Mammary epithelial cell (primary cell): ENCODE data around the gene PDRG1.

Experiments
- EZH2 ChIP-seq: IDR thresholded peaks from 2 replicates; pipeline ENCODE4 v1.6.1; 2012; ENCODE audit warnings: low read length, inconsistent platforms, borderline replicate concordance
- TF ChIP-seq, protein P1 (sequence below), 2 donors: IDR thresholded peaks in 1 of 2; conservative IDR thresholded peaks in 1 of 2; 2 replicates each; pipeline ENCODE4 v1.5.1; 2011 to 2012; ENCODE audit warnings: inconsistent platforms in 2 of 2, low read length in 2 of 2, mild to moderate bottlenecking in 2 of 2, control low read depth in 1 of 2, low read depth in 1 of 2; ENCODE audit not compliant: insufficient read depth in 1 of 2; ENCODE audit errors: extremely low read depth in 1 of 2

DNA sequence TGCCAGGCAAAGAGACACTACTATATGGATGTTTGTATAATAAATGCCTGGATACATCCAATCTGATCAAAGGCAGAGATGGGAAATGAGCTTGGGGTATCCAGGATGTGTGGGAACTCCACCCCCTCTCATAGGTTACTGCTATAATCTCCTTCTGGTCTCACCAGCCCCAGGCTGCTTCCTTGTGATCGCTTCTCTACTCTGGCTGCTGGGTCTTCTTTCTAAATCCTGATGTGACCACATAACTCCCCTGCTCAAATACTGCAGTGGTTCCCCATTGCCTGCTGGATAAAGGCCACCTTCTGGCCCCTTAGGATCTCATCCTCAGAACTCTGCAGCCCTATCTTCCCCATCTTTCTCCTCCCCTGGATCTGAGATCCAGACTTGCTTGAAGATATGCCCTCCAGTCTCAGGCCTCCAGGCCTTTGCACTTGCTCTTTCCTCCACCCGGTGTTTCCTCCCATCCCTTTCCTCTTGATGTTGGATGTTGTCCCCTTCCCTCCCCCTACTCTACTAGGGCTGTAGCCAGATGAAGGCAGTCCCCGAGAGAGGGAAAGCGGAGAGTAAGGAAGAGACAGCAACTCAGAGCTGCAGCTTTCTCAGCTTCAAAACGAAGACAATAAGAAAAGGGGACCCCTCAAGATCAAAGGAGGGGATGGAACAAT lies 15.3 kb upstream of the PDRG1 start:
- TF ChIP-seq, protein P1, sequence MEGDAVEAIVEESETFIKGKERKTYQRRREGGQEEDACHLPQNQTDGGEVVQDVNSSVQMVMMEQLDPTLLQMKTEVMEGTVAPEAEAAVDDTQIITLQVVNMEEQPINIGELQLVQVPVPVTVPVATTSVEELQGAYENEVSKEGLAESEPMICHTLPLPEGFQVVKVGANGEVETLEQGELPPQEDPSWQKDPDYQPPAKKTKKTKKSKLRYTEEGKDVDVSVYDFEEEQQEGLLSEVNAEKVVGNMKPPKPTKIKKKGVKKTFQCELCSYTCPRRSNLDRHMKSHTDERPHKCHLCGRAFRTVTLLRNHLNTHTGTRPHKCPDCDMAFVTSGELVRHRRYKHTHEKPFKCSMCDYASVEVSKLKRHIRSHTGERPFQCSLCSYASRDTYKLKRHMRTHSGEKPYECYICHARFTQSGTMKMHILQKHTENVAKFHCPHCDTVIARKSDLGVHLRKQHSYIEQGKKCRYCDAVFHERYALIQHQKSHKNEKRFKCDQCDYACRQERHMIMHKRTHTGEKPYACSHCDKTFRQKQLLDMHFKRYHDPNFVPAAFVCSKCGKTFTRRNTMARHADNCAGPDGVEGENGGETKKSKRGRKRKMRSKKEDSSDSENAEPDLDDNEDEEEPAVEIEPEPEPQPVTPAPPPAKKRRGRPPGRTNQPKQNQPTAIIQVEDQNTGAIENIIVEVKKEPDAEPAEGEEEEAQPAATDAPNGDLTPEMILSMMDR (conservative IDR thresholded peaks at IDR 0.05 in 1 of 2, IDR thresholded peaks at IDR 0.05 in 1 of 2; ENCODE audit: extremely low read depth in 1 of 2, insufficient read depth in 1 of 2, low read depth in 1 of 2, low read length in 2 of 2) = no peak
- no peak for TF ChIP-seq EZH2
